Measurements from ENCODE around the gene GPS1. TPM values are rescaled to one million over a fixed set of nuclear protein-coding genes. Genes with fewer than 3 reads are reported as not detected.

GPS1 gene
- total RNA-seq, result 10 to 100 TPM; 79.5 to 90.8 TPM

DNA sequence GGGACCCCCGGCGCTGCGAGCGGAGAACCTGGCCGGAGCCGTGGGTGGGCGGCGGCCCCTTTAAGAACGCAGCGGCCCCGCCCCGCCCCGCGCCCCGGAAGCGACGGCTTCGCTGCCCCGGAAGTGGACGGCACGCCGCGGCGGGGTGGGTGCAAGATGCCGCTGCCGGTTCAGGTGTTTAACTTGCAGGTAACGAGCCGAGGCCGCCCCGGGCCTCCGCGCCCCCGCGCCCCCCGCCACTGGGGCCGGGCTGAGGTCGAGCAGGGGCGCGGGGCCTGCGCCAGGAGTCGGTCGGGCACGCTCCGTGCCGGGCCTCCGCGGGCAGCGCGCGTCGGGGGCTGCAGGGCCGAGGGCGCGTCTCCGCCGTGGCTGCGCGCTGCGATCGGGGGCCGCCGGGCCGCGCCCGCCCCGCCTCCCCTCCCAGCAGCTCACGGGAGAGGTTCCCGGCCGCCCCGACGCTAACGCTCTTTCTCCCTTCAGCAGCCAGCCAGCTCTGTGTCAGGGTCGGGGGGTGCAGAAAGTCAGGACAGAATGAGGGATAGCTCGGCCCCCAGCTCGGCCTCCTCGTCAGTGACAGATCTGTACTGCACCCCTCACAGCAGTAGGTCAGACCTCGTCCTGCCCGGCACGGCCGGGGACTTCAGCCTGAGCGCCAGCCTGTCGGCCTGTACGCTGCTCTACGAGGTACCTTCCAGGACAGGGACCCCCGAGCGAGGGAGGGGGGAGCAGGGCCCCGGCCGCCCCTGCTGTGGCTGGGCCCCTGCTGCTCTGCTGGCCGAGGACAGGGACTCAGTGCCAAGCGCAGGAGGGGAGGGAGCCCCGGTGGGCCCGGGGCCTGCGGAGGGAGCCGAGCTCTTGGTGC lies at the start of gene GPS1, which contains the start of gene RFNG:
TSS of gene GPS1 (plus strand) at position 123 of the 862 bp plus-strand sequence. CDS start at position 157, 34 bp downstream.
TSS of gene RFNG (minus strand) at position 36 of the 862 bp plus-strand sequence. CDS start 45 bp downstream, outside the sequence.
- Histone ChIP-seq H3K36me3 (peaks cover 51% of the 10 kb centered on the region), H3K27me3 (no peaks in the 10 kb centered on the region), H3K9me3 (no peaks in the 10 kb centered on the region), H3K4me3 (peak within 1 kb of the TSS; percentile 83 to 87), H3K4me1 (peaks cover 0 to 32% of the 10 kb centered on the region in 2 donors), H3K27ac (peak within 1 kb of the TSS; percentile 53 to 59)
- TF ChIP-seq, protein P1, sequence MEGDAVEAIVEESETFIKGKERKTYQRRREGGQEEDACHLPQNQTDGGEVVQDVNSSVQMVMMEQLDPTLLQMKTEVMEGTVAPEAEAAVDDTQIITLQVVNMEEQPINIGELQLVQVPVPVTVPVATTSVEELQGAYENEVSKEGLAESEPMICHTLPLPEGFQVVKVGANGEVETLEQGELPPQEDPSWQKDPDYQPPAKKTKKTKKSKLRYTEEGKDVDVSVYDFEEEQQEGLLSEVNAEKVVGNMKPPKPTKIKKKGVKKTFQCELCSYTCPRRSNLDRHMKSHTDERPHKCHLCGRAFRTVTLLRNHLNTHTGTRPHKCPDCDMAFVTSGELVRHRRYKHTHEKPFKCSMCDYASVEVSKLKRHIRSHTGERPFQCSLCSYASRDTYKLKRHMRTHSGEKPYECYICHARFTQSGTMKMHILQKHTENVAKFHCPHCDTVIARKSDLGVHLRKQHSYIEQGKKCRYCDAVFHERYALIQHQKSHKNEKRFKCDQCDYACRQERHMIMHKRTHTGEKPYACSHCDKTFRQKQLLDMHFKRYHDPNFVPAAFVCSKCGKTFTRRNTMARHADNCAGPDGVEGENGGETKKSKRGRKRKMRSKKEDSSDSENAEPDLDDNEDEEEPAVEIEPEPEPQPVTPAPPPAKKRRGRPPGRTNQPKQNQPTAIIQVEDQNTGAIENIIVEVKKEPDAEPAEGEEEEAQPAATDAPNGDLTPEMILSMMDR (IDR thresholded peaks at IDR 0.05), result no peak
- DNase-seq (ENCODE audit: low spot score), result no peak

- H3K4me3 ChIP-seq, result no peak overlapping the region
- TF ChIP-seq, protein P1 (IDR thresholded peaks at IDR 0.05), result no peak
- peak; percentile 78 for DNase-seq (ENCODE audit: low spot score)
- no peaks in the 10 kb centered on the region for H3K36me3 ChIP-seq
- H3K9me3 ChIP-seq, result no peaks in the 10 kb centered on the region
- H3K27me3 ChIP-seq, result no peaks in the 10 kb centered on the region
- H3K4me1 ChIP-seq, result peaks cover 0 to 30% of the 10 kb centered on the region in 2 donors
- no peak overlapping the region for H3K27ac ChIP-seq
Measured at GRCh38 chr17:82003411-82004381, 48.0 kb upstream of the GPS1 start.

- H3K9me3 ChIP-seq, result no peaks in the 10 kb centered on the region
- DNase-seq (ENCODE audit: low spot score), result no peak
- no peaks in the 10 kb centered on the region for H3K36me3 ChIP-seq
- TF ChIP-seq, protein P1 (IDR thresholded peaks at IDR 0.05), result no peak
- no peaks in the 10 kb centered on the region for H3K27me3 ChIP-seq
- no peak overlapping the region for H3K27ac ChIP-seq
- peaks cover 0 to 30% of the 10 kb centered on the region in 2 donors for H3K4me1 ChIP-seq
- no peak overlapping the region for H3K4me3 ChIP-seq
Measured at GRCh38 chr17:82004517-82005455, 46.9 kb upstream of the GPS1 start.

DNA sequence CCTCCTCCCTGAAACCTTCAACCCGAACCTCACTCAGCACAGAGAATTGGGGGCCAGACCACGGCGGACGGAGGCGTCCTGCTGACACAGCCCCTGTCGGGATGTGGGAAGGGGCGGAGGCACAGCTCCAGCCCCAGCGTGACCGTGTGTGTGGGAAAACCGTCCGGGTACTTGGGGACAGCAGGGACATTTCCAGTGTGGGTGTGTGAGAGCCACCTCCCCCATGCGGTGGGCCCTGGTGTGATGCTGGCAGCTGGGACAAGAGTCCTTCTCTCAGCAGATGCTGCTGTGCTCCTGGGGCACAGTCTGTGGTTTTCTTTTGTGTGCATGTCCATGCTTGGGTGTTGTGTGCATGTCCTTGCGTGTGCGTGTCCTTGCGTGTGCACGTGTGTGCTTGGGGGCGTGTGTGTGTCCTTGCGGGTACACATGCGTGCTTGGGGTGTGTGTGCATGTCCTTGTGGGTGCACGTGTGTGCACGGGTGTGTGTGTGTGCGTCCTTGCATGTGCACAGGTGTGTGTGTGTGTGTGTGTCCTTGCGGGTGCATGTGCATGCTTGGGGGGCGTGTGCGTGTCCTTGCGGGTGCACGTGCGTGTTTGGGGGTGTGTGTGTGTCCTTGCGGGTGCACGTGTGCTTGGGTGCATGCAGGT lies 45.9 kb upstream of the GPS1 start:
- TF ChIP-seq, protein P1 (IDR thresholded peaks at IDR 0.05), result no peak
- Histone ChIP-seq H3K27ac (no peak overlapping the region), H3K36me3 (no peaks in the 10 kb centered on the region), H3K4me1 (peaks cover 0 to 30% of the 10 kb centered on the region in 2 donors), H3K27me3 (no peaks in the 10 kb centered on the region), H3K4me3 (no peak overlapping the region), H3K9me3 (no peaks in the 10 kb centered on the region)
- no peak for DNase-seq (ENCODE audit: low spot score)
